ENCODE measurements around the gene TSEN2.

TSEN2 gene

GRCh38 chr3:12496453-12496761, 12.1 kb downstream of the TSEN2 start:
- no peak for TF ChIP-seq CTCF (IDR thresholded peaks at IDR 0.05; ENCODE audit: low read depth, low read length)
- H3K4me3 ChIP-seq (ENCODE audit: low read depth, low read length), result no peak overlapping the region

GRCh38 chr3:12499474-12499873, 15.2 kb downstream of the TSEN2 start:
- no peak for TF ChIP-seq CTCF (IDR thresholded peaks at IDR 0.05; ENCODE audit: low read depth, low read length)
- no peak overlapping the region for H3K4me3 ChIP-seq (ENCODE audit: low read depth, low read length)

GRCh38 chr3:12501360-12502020, 17.2 kb downstream of the TSEN2 start:
- TF ChIP-seq CTCF (IDR thresholded peaks at IDR 0.05; ENCODE audit: low read depth, low read length), result no peak
- H3K4me3 ChIP-seq (ENCODE audit: low read depth, low read length), result no peak overlapping the region

GRCh38 chr3:12503126-12503957, 19.1 kb downstream of the TSEN2 start:
- H3K4me3 ChIP-seq (ENCODE audit: low read depth, low read length), result no peak overlapping the region
- TF ChIP-seq CTCF (IDR thresholded peaks at IDR 0.05; ENCODE audit: low read depth, low read length), result no peak

GRCh38 chr3:12506201-12506709, 22.0 kb downstream of the TSEN2 start:
- TF ChIP-seq CTCF (IDR thresholded peaks at IDR 0.05; ENCODE audit: low read depth, low read length), result no peak
- H3K4me3 ChIP-seq (ENCODE audit: low read depth, low read length), result no peak overlapping the region

GRCh38 chr3:12507591-12508281, 23.5 kb downstream of the TSEN2 start:
- TF ChIP-seq CTCF (IDR thresholded peaks at IDR 0.05; ENCODE audit: low read depth, low read length), result no peak
- peak overlapping the region; percentile 29 for H3K4me3 ChIP-seq (ENCODE audit: low read depth, low read length)
